Panc1 (cell line): ENCODE measurements around the gene CCN5. TPM values are rescaled to one million over a fixed set of nuclear protein-coding genes. Genes with fewer than 3 reads are reported as not detected.
A peak's percentile ranks its signal among the peaks of the same experiment; 100 is the strongest.

ENCODE experiments used
- ATAC-seq: fragments of 200-7000 bp; cut with Tn5 transposase; 2 replicates; pipeline ENCODE4 v1.9.1; 2020; ENCODE audit warnings: mild to moderate bottlenecking, moderate library complexity
- BruUV-seq: library from RNA; stranded (reverse); fragments of 400-500 nt; replicated peaks from 2 replicates; lab custom pipeline; 2021; lab: Mats Ljungman, UMichigan
- CTCF ChIA-PET: fragments of 300-600 bp; sonication (Branson Sonifier 250); formaldehyde crosslinking; loops from one replicate; lab custom pipeline; 2022; ENCODE audit warnings: antibody characterized with exemption; lab: Charles Lee
- POLR2A ChIA-PET: fragments of 300-600 bp; sonication (Branson Sonifier 250); formaldehyde crosslinking; loops from one replicate; lab custom pipeline; 2022; ENCODE audit warnings: antibody characterized with exemption; lab: Charles Lee
- DNase-seq: peaks from one replicate; pipeline ENCODE4 v3.0.0-alpha.2; 2010; ENCODE audit warnings: low read depth, low spot score
- H3K27ac ChIP-seq: 2 replicates; pipeline ENCODE4 v1.5.1; 2011; ENCODE audit warnings: mild to moderate bottlenecking, low read length, inconsistent platforms
- H3K27me3 ChIP-seq: fragments of 200-500 bp; sonication (Bioruptor generic); 2 replicates; pipeline ENCODE4 v1.6.0; 2014; ENCODE audit warnings: low read length, inconsistent platforms; ENCODE audit not compliant: control insufficient read depth, insufficient read depth
- H3K36me3 ChIP-seq: fragments of 200-500 bp; sonication (Bioruptor generic); 2 replicates; pipeline ENCODE4 v1.5.1; 2014; ENCODE audit warnings: inconsistent platforms, mild to moderate bottlenecking, low read length, moderate library complexity; ENCODE audit not compliant: control insufficient read depth, insufficient read depth
- H3K4me1 ChIP-seq: 2 replicates; pipeline ENCODE4 v1.5.1; 2011; ENCODE audit warnings: inconsistent platforms, mild to moderate bottlenecking, low read length, moderate library complexity; ENCODE audit not compliant: control insufficient read depth, insufficient read depth
- H3K4me3 ChIP-seq, 2 experiments: 2 replicates each; pipeline ENCODE4 v1.5.1; 2011 to 2012; ENCODE audit warnings: low read depth in 2 of 2, low read length in 2 of 2, mild to moderate bottlenecking in 2 of 2, inconsistent platforms in 1 of 2, moderate library complexity in 1 of 2
- H3K9me3 ChIP-seq: fragments of 200-500 bp; sonication (Bioruptor generic); 2 replicates; pipeline ENCODE4 v1.5.1; 2014; ENCODE audit warnings: low read depth, mild to moderate bottlenecking, inconsistent platforms, low read length, moderate library complexity; ENCODE audit not compliant: control insufficient read depth, insufficient read depth
- REST ChIP-seq, 2 experiments: IDR thresholded peaks; 2 replicates each; pipeline ENCODE4 v1.6.1; 2011 to 2012; ENCODE audit warnings: low read depth in 2 of 2, control low read depth in 1 of 2, low read length in 1 of 2, mild to moderate bottlenecking in 1 of 2, moderate library complexity in 1 of 2; ENCODE audit not compliant: insufficient read depth in 1 of 2
- SIN3A ChIP-seq: IDR thresholded peaks from 2 replicates; pipeline ENCODE4 v1.6.1; 2012; ENCODE audit warnings: low read depth, mild to moderate bottlenecking, low read length, moderate library complexity, borderline replicate concordance; ENCODE audit not compliant: insufficient read depth
- TCF7L2 ChIP-seq: IDR thresholded peaks from 2 replicates; pipeline ENCODE4 v1.6.1; 2011; ENCODE audit warnings: mild to moderate bottlenecking, low read depth, low read length, inconsistent platforms
- in situ Hi-C: cut with HindIII; loops from 2 replicates; pipeline ENCODE4 v1.10.0; 2016; ENCODE audit warnings: low sequenced_read_pairs, low pct_unique_long_range_greater_than_20kb
- intact Hi-C: fragments of 100-400 bp; cut with micrococcal nuclease; formaldehyde crosslinking; loops from one replicate; pipeline ENCODE4 v1.10.0; 2022; ENCODE audit not compliant: unreplicated experiment
- total RNA-seq: library from RNA; stranded (reverse); gene quantifications from one replicate; pipeline ENCODE4 v1.2.1, GENCODE V29; 2021; ENCODE audit not compliant: unreplicated experiment

Gene CCN5
- total RNA-seq, 1 experiment from 2014 or later = 15.2 TPM

- Histone ChIP-seq H3K4me3 (no peak overlapping the region), H3K9me3 (no peaks in the 10 kb centered on the region), H3K36me3 (no peaks in the 10 kb centered on the region), H3K4me1 (no peaks in the 10 kb centered on the region), H3K27ac (no peak overlapping the region), H3K27me3 (no peaks in the 10 kb centered on the region; the same call in 1 of the 2 replicates)
- DNase-seq (no peak), ATAC-seq (no peak)
- in situ Hi-C loops (no loop called here), intact Hi-C loops (no loop called here)
- no peak for TF ChIP-seq TCF7L2
- TF ChIP-seq SIN3A = no peak
- peak; percentile 95 for TF ChIP-seq REST (IDR thresholded peaks at IDR 0.05; ENCODE audit: insufficient read depth in 1 of 2, low read depth in 2 of 2, low read length in 1 of 2)
- no TSS peak for BruUV-seq
- POLR2A ChIA-PET = interaction anchor here (0.6 kb wide), 1 partner anchor 21 kb away, joined by 3 read pairs; no protein-coding TSS in a partner anchor
- CTCF ChIA-PET = interaction anchor here (1.5 kb wide), 1 partner anchor 29 kb away, joined by 5 read pairs; no protein-coding TSS in a partner anchor
Observed at GRCh38 chr20:44776980-44777379, 61.8 kb downstream of the CCN5 start.

Other genes starting within 250 kb of the CCN5 start
- gene TTPAL, start 239.5 kb upstream of the CCN5 start, total RNA-seq = 37.4 TPM
- 76.4 TPM for gene SERINC3, start 193.3 kb upstream of the CCN5 start, total RNA-seq
- gene PKIG, start 132.8 kb upstream of the CCN5 start, total RNA-seq = 66.3 TPM
- 53.8 TPM for gene ADA, start 63.7 kb upstream of the CCN5 start, total RNA-seq
- gene KCNK15, start 30.5 kb downstream of the CCN5 start, total RNA-seq = 7.4 TPM
- gene RIMS4, start 95.2 kb downstream of the CCN5 start, total RNA-seq = 4.0 TPM
- 267 TPM for gene YWHAB, start 170.3 kb downstream of the CCN5 start, total RNA-seq
- 102 TPM for gene PABPC1L, start 194.7 kb downstream of the CCN5 start, total RNA-seq
- gene TOMM34, start 245.0 kb downstream of the CCN5 start, total RNA-seq = 30.6 TPM